Endothelial cell of umbilical vein (primary cell): Measurements from ENCODE around the gene STRN3. TPM values are rescaled to one million over a fixed set of nuclear protein-coding genes. Genes with fewer than 3 reads are reported as not detected.

Source experiments
- BruUV-seq: library from RNA; stranded (reverse); fragments of 400-500 nt; replicated peaks from 2 replicates; lab custom pipeline; 2021; lab: Mats Ljungman, UMichigan
- CTCF ChIA-PET: fragments of 300-600, 350-600 bp; sonication (Branson Sonifier 250); formaldehyde crosslinking; loops from one replicate; lab custom pipeline; 2021; ENCODE audit warnings: antibody characterized with exemption, inconsistent platforms; lab: Charles Lee
- POLR2A ChIA-PET: fragments of 300-600, 350-600 bp; sonication (Branson Sonifier 250); formaldehyde crosslinking; loops from one replicate; lab custom pipeline; 2021; ENCODE audit warnings: antibody characterized with exemption, inconsistent platforms; lab: Charles Lee
- DNase-seq: peaks from one replicate; pipeline ENCODE4 v3.0.0-alpha.2; 2011; ENCODE audit warnings: low read depth, low spot score
- FAIRE-seq: peaks from 2 replicates; lab custom pipeline; 2011; peaks lifted over from hg19 to GRCh38; lab: Jason Lieb, UNC
- H2AFZ ChIP-seq: 2 replicates; pipeline ENCODE4 v1.6.0; 2012; ENCODE audit warnings: low read depth, low read length, control low read depth, inconsistent platforms
- H3K27ac ChIP-seq: 2 replicates; pipeline ENCODE4 v1.5.1; 2011; ENCODE audit warnings: low read depth, mild to moderate bottlenecking, control low read depth, low read length, moderate library complexity; ENCODE audit not compliant: insufficient read depth
- H3K27me3 ChIP-seq, 2 experiments: 2 replicates each; pipeline versions ENCODE4 v1.6.0 to v1.6.1; 2011; ENCODE audit warnings: low read length in 2 of 2, mixed read lengths in 1 of 2; ENCODE audit not compliant: control insufficient read depth in 2 of 2, insufficient read depth in 2 of 2
- H3K36me3 ChIP-seq, 2 experiments: 2 replicates in 1 of 2; 3 replicates in 1 of 2; pipeline ENCODE4 v1.5.1; 2011; ENCODE audit warnings: low read length in 2 of 2, mild to moderate bottlenecking in 1 of 2, moderate library complexity in 1 of 2; ENCODE audit not compliant: control insufficient read depth in 2 of 2, insufficient read depth in 2 of 2; ENCODE audit errors: extremely low read depth in 1 of 2
- H3K4me1 ChIP-seq: 3 replicates; pipeline ENCODE4 v1.5.1; 2011; ENCODE audit warnings: mild to moderate bottlenecking, low read length; ENCODE audit not compliant: control insufficient read depth, insufficient read depth; ENCODE audit errors: extremely low read depth
- H3K4me2 ChIP-seq: 2 replicates; pipeline ENCODE4 v1.6.1; 2011; ENCODE audit warnings: low read length, control low read depth, mixed read lengths; ENCODE audit not compliant: insufficient read depth
- H3K4me3 ChIP-seq, 3 experiments: fragments of 200-600 bp in 1 of 3; sonication (generic), shearing (Covaris generic) in 1 of 3; replicated peaks in 1 of 3; 2 replicates each; pipeline ENCODE4 v1.5.1; 2011 to 2016; ENCODE audit warnings: control low read depth in 3 of 3, low read length in 3 of 3, mild to moderate bottlenecking in 2 of 3, inconsistent platforms in 1 of 3, low read depth in 1 of 3, moderate library complexity in 1 of 3; ENCODE audit not compliant: insufficient read depth in 1 of 3
- H3K79me2 ChIP-seq: 2 replicates; pipeline ENCODE4 v1.6.0; 2012; ENCODE audit warnings: low read length, inconsistent platforms; ENCODE audit not compliant: control insufficient read depth, insufficient read depth
- H3K9ac ChIP-seq: replicated peaks from 2 replicates; pipeline ENCODE3; 2011; ENCODE audit warnings: low read length, control low read depth; ENCODE audit not compliant: insufficient read depth; ENCODE audit errors: extremely low read depth
- H3K9me1 ChIP-seq: replicated peaks from 3 replicates; pipeline ENCODE4 v1.6.0; 2011; ENCODE audit warnings: mild to moderate bottlenecking, low read length; ENCODE audit not compliant: control insufficient read depth, insufficient read depth; ENCODE audit errors: extremely low read depth
- H3K9me3 ChIP-seq: replicated peaks from 2 replicates; pipeline ENCODE4 v1.5.1; 2012; ENCODE audit warnings: low read length, inconsistent platforms; ENCODE audit not compliant: control insufficient read depth, insufficient read depth
- H4K20me1 ChIP-seq: replicated peaks from 2 replicates; pipeline ENCODE3; 2011; ENCODE audit warnings: mild to moderate bottlenecking, low read length; ENCODE audit not compliant: control insufficient read depth, insufficient read depth; ENCODE audit errors: extremely low read depth
- GATA2 ChIP-seq: IDR thresholded peaks from 2 replicates; pipeline ENCODE4 v1.7.0; 2011; ENCODE audit warnings: low read depth, mild to moderate bottlenecking, moderate library complexity, mixed read lengths, low read length; ENCODE audit not compliant: insufficient read length, insufficient read depth
- POLR2AphosphoS5 ChIP-seq: IDR thresholded peaks from 2 replicates; pipeline ENCODE4 v1.6.1; 2012; ENCODE audit warnings: low read depth, mild to moderate bottlenecking, control low read depth, low read length, moderate library complexity; ENCODE audit not compliant: insufficient read depth
- dilution Hi-C: fragments of 300-500 bp; cut with MboI; formaldehyde crosslinking; loops from one replicate; pipeline ENCODE4 v1.15.0; 2019; ENCODE audit warnings: low sequenced_read_pairs; ENCODE audit not compliant: extremely low pct_ligation_motif_present
- intact Hi-C: fragments of 100-400 bp; cut with micrococcal nuclease; formaldehyde crosslinking; loops from one replicate; pipeline ENCODE4 v1.10.0; 2022
- polyA plus RNA-seq, 4 experiments: library from polyadenylated mRNA; depleted of rRNA in 3 of 4; stranded (reverse) in 3 of 4; unstranded in 1 of 4; fragments of >200 nt; gene quantifications; 2 replicates each; pipeline versions ENCODE4 v1.2.1 to v1.2.3, GENCODE V29; 2011 to 2012; ENCODE audit warnings: missing spikeins in 1 of 4
- total RNA-seq: library from RNA; stranded (reverse); gene quantifications from 2 replicates; pipeline ENCODE4 v1.2.3, GENCODE V29; 2021

STRN3 gene
- total and polyA plus RNA-seq, 2 donors (not counting 3 experiments of a cell fraction or from before 2014, with no cell fraction given), result 8.4 to 35.1 TPM

DNA sequence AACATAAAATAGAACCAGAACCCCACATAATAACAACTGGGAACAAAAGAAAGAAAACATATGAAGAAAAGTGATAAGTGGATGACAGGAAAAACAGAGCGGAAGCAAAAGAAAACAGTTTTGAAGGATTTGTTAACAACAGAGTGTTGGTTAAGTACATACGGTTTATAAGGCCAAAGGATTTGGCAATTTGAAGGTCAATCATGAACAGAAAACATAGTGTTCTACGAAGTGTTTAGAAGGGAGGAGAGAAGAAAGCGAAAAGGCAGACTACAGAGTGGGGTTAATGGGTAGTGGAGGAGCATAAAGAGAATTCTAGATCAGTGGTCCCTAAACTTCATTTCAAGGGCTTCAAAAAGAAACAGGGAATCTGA is 4.6 kb downstream of the STRN3 start:
- Histone ChIP-seq H3K4me3 (no peak overlapping the region), H3K4me1 (peaks cover 13% of the 10 kb centered on the region), H3K27me3 (no peaks in the 10 kb centered on the region), H3K9me1 (no peaks in the 10 kb centered on the region), H3K9me3 (no peaks in the 10 kb centered on the region), H3K9ac (no peak overlapping the region), H3K4me2 (no peak overlapping the region), H3K27ac (no peak overlapping the region), H3K36me3 (no peaks in the 10 kb centered on the region), H3K79me2 (peaks cover 88% of the 10 kb centered on the region), H4K20me1 (peaks cover 16% of the 10 kb centered on the region), H2AFZ (no peak overlapping the region)
- no peak for FAIRE-seq
- no peak for DNase-seq
- CTCF ChIA-PET, result no interaction called here
- TF ChIP-seq POLR2AphosphoS5, result no peak
- POLR2A ChIA-PET, result no interaction called here
- dilution Hi-C loops, result no loop called here
- intact Hi-C loops, result no loop called here
- BruUV-seq, result no TSS peak

DNA sequence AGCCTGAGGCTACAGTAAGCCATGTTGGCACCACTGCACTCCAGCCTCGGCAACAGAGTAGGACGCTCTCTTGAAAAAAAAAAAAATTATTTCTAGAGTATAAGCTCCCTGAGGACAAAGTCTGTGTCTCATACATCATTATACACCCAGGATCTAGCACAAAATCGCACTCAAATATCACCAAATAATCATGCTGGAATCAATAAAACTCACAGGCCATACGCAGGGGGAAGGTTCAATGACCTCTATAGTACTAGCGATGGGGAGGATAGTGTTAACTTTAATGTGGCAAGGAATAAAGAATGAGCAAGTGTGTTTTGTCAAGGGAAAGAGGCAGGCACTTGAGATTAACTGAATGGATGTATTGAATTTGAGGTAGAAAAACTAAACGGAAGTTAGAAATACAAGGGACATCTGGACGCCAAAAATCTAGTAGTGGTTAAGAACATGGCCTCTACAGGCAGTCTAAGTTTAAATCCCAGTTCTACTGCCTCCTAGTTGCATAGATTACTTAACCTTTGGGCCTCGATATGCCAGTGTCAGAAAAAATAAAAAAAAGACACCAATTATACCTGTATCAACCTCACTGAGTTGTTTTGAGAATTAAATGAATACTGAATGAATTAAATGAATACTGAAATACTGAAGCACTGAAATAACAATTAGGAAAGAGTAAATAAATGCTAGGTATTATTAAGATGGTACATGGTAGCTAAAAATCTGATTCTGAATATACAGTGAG is 5.2 kb downstream of the STRN3 start:
- H2AFZ ChIP-seq, result no peak overlapping the region
- FAIRE-seq (no peak), DNase-seq (no peak)
- H3K36me3 ChIP-seq, result no peaks in the 10 kb centered on the region
- H3K9ac ChIP-seq, result no peak overlapping the region
- no peaks in the 10 kb centered on the region for H3K27me3 ChIP-seq
- no peak overlapping the region for H3K4me2 ChIP-seq
- CTCF ChIA-PET, result interaction anchor here (0.6 to 1.5 kb wide), 4 partner anchors 20 to 40 kb away, joined by 3 to 4 read pairs (median 3); no protein-coding TSS in a partner anchor
- no TSS peak for BruUV-seq
- H3K9me3 ChIP-seq, result no peaks in the 10 kb centered on the region
- H4K20me1 ChIP-seq, result peaks cover 16% of the 10 kb centered on the region
- no peaks in the 10 kb centered on the region for H3K9me1 ChIP-seq
- intact Hi-C loops (no loop called here), dilution Hi-C loops (no loop called here)
- H3K4me3 ChIP-seq, result no peak overlapping the region
- TF ChIP-seq GATA2, result no peak
- peaks cover 91% of the 10 kb centered on the region for H3K79me2 ChIP-seq
- POLR2A ChIA-PET, result no interaction called here
- H3K27ac ChIP-seq, result no peak overlapping the region
- peaks cover 13% of the 10 kb centered on the region for H3K4me1 ChIP-seq
